Measurements from ENCODE around the gene CKAP2L. TPM values are rescaled to one million over a fixed set of nuclear protein-coding genes. Genes with fewer than 3 reads are reported as not detected.

Gene CKAP2L
- total RNA-seq, 1 experiment from 2014 or later = 23.3 TPM

DNA sequence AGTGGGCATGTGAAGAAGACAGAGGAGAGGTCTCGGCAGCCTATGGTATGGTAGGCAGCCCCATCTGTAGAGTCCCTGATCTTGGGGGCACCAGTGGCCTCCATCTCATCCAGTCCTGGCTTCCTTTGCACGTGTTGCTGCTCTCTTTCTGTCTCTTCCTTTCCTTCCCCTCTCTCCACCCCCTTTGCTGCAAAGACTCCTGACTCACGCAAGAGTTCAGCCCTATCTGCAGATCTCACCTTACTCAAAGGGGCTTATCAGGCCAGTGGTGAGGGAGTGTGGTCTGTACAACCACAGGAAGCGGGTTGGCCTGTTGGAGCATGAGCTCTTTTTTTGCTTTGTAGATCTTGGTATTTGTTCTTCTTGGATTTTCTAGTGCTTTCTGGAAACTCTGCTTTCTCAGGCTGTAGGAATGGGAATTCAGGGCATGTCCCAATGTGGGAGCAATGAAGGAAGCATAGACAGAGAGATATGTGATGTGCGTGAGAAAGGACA is 58.2 kb downstream of the CKAP2L start:
- Histone ChIP-seq H4K20me1 (ENCODE audit: control insufficient read depth, insufficient read depth, insufficient read length) (no peaks in the 10 kb centered on the region), H3K9me3 (ENCODE audit: control insufficient read depth, low read depth, low read length) (no peaks in the 10 kb centered on the region), H4K91ac (ENCODE audit: insufficient read length, low read depth, low read length) (no peak overlapping the region), H2BK15ac (ENCODE audit: low read depth, low read length) (no peak overlapping the region), H3K9ac (ENCODE audit: extremely low read depth, insufficient read length, low read length) (no peak overlapping the region), H3T11ph (ENCODE audit: low read length) (no peak overlapping the region), H2BK120ac (ENCODE audit: low read depth, low read length, poor library complexity, severe bottlenecking) (no peak overlapping the region), H3K18ac (ENCODE audit: insufficient read length, low read depth, low read length) (peak overlapping the region; percentile 37), H3K27ac (ENCODE audit: insufficient read length, low read depth, low read length) (no peak overlapping the region), H4K8ac (replicated peaks; ENCODE audit: insufficient read length, low read depth, low read length) (no peak overlapping the region), H3K14ac (ENCODE audit: insufficient read depth, low read length) (no peak overlapping the region), H2BK12ac (ENCODE audit: insufficient read length, low read depth, low read length) (no peak overlapping the region), H3K23me2 (ENCODE audit: insufficient read length, low read depth, low read length, poor library complexity, severe bottlenecking) (no peaks in the 10 kb centered on the region), H3K79me2 (ENCODE audit: insufficient read depth, low read length) (no peaks in the 10 kb centered on the region), H3K4me1 (ENCODE audit: insufficient read depth, low read length) (no peaks in the 10 kb centered on the region), H2AFZ (ENCODE audit: low read length) (no peak overlapping the region), H3K79me1 (ENCODE audit: insufficient read depth, low read depth, low read length, poor library complexity, severe bottlenecking) (no peaks in the 10 kb centered on the region), H4K5ac (ENCODE audit: insufficient read length, low read depth, low read length) (peak overlapping the region; percentile 20), H3K23ac (ENCODE audit: insufficient read length, low read depth, low read length) (no peak overlapping the region), H2BK20ac (ENCODE audit: low read depth, low read length, poor library complexity, severe bottlenecking) (no peak overlapping the region), H3K27me3 (ENCODE audit: insufficient read depth, low read length) (no peaks in the 10 kb centered on the region), H2BK5ac (ENCODE audit: insufficient read length, low read length) (no peak overlapping the region), H3K4me2 (ENCODE audit: insufficient read depth, insufficient read length, low read length) (no peak overlapping the region), H2AK5ac (ENCODE audit: insufficient read length, low read length) (no peak overlapping the region), H3K4ac (ENCODE audit: low read depth, low read length) (no peak overlapping the region), H3K56ac (ENCODE audit: insufficient read length, low read depth, low read length) (no peak overlapping the region)
- no peak overlapping the region for H3K4me3 Mint-ChIP-seq
- WGBS (ENCODE audit: extremely low coverage, insufficient read length, low lambda C conversion rate) = no CpG with 5 or more reads among the region's 5 CpGs
- no peak overlapping the region for H3K27ac Mint-ChIP-seq
- peaks cover 12% of the 10 kb centered on the region for H3K27me3 Mint-ChIP-seq (ENCODE audit: low read depth)
- H3K9me3 Mint-ChIP-seq = no peaks in the 10 kb centered on the region
- DNase-seq = no peak
- H3K36me3 Mint-ChIP-seq (ENCODE audit: insufficient read depth in 1 of 3, low read depth in 3 of 3) = no peaks in the 10 kb centered on the region
- TF ChIP-seq, protein P1, sequence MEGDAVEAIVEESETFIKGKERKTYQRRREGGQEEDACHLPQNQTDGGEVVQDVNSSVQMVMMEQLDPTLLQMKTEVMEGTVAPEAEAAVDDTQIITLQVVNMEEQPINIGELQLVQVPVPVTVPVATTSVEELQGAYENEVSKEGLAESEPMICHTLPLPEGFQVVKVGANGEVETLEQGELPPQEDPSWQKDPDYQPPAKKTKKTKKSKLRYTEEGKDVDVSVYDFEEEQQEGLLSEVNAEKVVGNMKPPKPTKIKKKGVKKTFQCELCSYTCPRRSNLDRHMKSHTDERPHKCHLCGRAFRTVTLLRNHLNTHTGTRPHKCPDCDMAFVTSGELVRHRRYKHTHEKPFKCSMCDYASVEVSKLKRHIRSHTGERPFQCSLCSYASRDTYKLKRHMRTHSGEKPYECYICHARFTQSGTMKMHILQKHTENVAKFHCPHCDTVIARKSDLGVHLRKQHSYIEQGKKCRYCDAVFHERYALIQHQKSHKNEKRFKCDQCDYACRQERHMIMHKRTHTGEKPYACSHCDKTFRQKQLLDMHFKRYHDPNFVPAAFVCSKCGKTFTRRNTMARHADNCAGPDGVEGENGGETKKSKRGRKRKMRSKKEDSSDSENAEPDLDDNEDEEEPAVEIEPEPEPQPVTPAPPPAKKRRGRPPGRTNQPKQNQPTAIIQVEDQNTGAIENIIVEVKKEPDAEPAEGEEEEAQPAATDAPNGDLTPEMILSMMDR (conservative IDR thresholded peaks at IDR 0.05) = no peak
- H3K4me1 Mint-ChIP-seq = no peaks in the 10 kb centered on the region
